GM19239 (cell line): ENCODE measurements around the gene RPL39L.
A peak's percentile ranks its signal among the peaks of the same experiment; 100 is the strongest.
"Not testable (repeated sequence)": the region's sequence is repeated elsewhere in the genome, so short reads cannot be mapped to it uniquely, and the experiment has no call there.

Experiments
- DNase-seq: peaks from one replicate; pipeline ENCODE4 v3.0.0; 2011; ENCODE audit warnings: low spot score; ENCODE audit not compliant: insufficient read length
- FAIRE-seq: peaks from 2 replicates; lab custom pipeline; 2011; peaks lifted over from hg19 to GRCh38; lab: Jason Lieb, UNC

RPL39L gene

DNA sequence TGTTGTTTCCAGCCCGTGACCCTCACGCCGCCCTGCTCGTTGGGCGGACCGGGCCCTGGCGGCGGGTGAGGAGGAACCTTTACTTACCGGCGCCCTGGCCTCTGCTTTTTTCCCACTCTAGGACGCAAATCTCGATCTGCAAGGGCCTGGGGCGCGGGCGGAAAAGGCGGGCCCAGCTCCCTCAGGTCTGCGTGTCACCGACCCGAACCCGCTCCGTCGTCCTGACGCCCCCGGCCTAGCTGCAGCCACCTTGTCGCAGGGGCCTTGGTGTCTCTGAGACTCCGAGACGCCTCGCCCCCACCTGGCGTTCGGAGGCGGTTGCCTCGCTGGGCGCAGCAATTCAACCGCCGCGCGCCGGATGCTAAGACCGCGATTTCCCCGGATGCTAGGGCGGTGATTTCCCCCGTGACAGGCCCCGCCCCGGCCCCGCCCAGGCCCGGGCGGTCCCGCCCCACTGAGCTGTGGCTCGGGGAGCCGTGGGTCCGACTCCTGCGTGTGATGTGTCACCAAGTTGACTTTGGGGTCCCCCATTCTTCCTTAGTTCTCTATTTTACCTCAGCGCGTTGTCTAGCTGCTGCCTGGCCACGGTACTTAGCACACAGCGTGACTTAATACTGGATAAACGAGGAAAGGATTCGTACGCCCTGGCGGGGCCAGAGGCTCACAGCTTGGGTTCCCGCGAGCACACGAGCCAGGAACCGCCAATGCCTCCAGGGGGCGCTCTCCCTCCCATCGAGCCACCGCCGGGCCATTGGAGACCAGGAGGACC lies at the start of gene RPL39L:
TSS of gene RPL39L (minus strand) at position 371 of the 769 bp plus-strand sequence. CDS start 18,196 bp downstream, outside the sequence.
- DNase-seq, result peak; percentile 85
- peak; percentile 90 for FAIRE-seq

DNA sequence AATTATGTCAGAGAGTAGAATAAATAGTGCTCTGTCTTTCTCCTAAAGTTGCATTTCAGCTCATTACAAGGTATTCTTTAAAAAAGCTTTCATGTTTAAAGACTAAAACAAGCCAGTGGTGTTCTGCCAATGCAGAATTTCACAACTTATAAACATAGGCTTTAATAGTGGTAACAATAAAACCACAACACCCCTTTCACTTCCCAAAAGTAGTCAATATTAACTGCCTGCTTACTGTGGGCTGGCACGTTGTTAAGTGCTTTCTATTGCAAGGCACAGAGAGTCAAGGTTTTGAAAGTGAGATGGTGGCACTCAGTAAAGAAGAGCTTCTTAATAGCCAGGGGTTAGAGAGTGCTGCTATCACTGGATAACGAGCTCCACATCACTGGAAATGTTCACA lies 49.6 kb upstream of the RPL39L start:
- no peak for DNase-seq
- no peak for FAIRE-seq

GRCh38 chr3:187186801-187187421 lies 47.6 kb upstream of the RPL39L start:
- FAIRE-seq, result no peak

DNA sequence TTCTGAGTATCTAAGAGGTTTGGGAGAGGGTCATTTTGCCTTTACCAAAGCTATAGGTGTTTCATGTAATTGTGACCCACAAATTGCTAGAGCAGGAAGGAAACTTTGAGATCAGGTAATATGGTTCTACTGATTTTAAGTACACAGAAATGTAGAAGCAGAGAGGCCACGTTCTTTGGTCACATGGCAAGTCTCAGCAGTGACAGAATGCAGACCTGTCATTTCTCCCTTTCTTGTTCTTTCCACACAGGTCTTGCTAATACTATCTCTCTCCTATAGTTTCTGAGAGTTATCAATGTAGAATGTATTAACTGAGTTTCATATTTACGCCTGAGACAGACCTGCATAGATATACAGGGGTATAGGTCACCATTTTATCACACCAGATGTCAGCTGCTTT lies 47.1 kb upstream of the RPL39L start:
- FAIRE-seq, result no peak

More at GRCh38 chr3:187186801-187187421, 47.6 kb upstream of the RPL39L start:
- DNase-seq, result no peak

GRCh38 chr3:187185759-187186158 lies 46.5 kb upstream of the RPL39L start:
- DNase-seq (no peak), FAIRE-seq (no peak)

More for the DNA sequence above, 47.1 kb upstream of the RPL39L start:
- DNase-seq, result no peak

GRCh38 chr3:187183903-187184302 lies 44.6 kb upstream of the RPL39L start:
- DNase-seq (no peak), FAIRE-seq (no peak)

GRCh38 chr3:187183210-187183862 lies 44.0 kb upstream of the RPL39L start:
- DNase-seq, result no peak
- no peak for FAIRE-seq

- FAIRE-seq, result no peak
Observed at GRCh38 chr3:187181454-187182170, 42.3 kb upstream of the RPL39L start.

GRCh38 chr3:187172929-187173328 lies 33.6 kb upstream of the RPL39L start:
- FAIRE-seq, result no peak
- no peak for DNase-seq

More at GRCh38 chr3:187181454-187182170, 42.3 kb upstream of the RPL39L start:
- no peak for DNase-seq

- not testable (repeated sequence) for DNase-seq, FAIRE-seq
Observed at GRCh38 chr3:187170911-187171310, 31.6 kb upstream of the RPL39L start.

DNA sequence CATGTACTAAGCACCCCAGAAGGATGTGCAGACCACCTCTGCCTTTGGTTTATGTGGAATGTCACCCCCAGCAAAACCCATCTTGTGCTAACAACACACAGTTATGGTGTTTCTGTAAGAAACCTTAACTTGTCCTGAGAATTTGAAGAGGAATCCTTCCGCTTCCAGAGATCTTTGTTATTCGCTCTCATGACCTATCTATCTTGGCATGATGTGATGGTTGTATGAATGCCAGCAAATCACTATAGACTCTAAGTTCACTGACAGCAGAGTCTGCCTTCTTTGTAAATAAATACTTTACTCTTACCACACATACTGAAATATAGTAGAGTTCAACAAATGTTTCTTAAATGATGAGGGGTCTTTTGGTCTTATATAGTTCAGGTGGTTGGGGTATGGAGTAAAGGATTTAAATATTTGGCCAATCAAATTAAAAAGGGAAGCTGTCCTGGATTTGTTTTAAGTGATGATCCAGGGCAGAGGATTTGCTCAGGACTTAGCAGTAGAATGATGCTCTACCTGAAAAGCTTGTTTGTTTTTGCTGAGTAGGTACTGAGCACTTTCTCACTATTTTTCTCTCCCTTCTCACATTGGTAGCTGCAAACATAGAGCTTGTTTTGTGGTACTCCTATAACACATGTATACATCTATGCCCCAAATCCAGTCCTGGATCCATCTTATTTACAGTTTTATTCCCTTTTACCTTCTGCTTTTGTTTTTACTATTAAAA lies 30.1 kb upstream of the RPL39L start:
- FAIRE-seq (no peak), DNase-seq (no peak)

DNA sequence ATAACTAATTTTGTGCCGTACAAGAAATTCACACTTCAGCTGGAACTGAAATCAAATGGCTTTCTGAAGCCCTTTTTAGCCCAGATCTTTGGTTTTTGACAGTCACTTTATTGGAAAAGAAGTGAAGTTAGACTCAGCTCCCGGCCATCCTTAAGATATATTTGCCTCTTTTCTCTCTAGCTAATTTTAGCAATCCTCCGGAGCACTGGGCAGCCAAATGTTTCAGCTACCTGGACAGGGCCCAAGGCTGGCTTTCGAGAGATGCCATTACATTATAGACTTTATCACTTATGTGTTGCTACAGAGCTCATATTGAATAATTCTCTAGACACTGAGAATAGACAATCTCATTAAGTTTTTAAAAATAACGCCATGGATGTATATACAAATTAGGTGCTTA lies 28.5 kb upstream of the RPL39L start:
- FAIRE-seq, result no peak
- no peak for DNase-seq

GRCh38 chr3:187166750-187167149 lies 27.5 kb upstream of the RPL39L start:
- FAIRE-seq (no peak), DNase-seq (no peak)

- DNase-seq, result no peak
- FAIRE-seq, result peak; percentile 65
Observed at GRCh38 chr3:187165144-187165543, 25.8 kb upstream of the RPL39L start.

DNA sequence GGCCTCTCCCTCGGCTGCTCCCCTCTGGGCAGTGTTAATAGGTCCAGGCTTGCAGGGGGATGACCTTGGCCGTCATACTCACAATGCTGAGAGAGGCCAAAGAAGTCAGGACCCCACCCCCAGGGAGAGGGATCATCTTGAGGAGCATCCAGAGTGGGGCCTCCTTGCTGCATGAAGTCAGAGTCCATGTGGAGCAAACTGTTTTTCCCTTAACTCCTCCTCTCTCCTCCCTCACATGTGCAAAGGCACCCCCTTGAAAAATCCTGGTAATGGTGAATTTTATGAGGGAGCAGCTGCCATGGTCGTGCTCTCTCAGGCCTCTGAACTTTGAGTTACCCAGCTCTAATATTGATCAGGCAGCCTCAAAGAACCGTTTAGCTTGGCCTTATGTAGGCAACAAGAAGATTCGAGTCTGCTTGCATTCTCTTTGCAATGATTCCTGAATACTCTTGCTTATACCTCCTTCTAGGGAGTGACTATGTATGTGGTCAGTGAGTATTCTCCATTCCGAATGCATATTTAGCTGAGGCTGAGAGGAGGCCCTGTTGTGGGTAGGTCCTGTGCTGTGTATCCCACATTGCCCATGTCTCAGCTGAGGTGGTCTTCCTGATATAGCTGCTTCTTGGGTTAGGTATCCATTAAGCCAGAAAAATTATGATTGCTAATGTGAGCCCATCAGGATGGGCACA lies 23.1 kb upstream of the RPL39L start:
- DNase-seq (no peak), FAIRE-seq (no peak)

- DNase-seq (no peak), FAIRE-seq (no peak)
Observed at GRCh38 chr3:187161556-187161955, 22.3 kb upstream of the RPL39L start.

DNA sequence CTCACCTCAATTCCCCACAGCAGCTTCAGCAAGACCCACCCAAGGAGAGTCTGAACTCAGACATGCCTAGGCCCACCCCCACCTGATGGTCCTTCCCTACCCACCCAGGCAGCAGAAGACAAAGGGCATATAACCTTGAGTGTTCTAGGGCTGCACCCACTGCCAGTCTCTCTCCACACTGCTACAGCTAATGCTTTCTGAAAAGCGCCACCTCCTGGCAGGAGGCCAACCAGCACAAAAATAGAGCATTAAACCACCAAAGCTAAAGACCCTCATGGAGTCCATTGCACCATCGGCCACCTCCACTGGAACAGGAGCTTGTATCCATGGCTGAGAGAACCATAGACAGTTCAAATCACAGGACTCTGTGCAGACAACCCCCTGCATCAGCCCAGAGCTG lies 11.3 kb upstream of the RPL39L start:
- FAIRE-seq (peak; percentile 40), DNase-seq (no peak)

DNA sequence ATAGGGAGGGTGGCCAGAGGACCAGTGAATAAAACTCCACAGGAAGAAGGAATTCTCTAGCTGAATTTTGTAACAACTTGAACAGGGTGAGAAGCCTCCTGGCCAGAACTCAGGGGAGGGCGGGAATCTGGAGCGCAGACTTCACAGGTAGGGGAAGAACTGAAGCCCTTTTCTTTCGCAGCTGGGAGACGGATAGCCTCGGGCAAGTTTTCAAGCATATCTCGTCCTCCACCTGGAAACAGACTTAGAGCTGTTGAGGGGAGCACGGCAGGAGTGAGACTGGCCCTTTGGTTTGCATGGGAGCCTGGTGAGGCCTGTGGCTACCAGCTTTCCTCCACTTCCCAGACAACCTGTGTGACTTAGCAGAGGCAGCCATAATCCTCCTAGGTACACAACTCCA lies 10.9 kb upstream of the RPL39L start:
- DNase-seq (no peak), FAIRE-seq (no peak)

DNA sequence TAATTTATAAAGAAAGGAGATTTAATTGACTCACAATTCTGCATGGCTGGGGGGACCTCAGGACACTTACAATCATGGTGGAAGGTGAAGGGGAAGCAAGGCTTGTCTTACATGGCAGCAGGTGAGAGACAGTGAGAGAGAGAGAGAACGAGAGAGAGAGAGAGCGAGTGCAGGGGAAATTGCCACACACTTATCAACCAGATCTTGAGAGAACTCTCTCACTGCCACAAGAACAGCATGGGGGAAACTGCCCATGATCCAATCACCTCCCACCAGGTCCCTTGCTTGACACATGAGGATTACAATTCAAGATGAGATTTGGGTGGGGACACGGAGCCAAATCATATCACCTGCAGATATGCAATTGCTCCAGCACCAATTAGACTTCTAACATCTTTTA lies 7.1 kb upstream of the RPL39L start:
- FAIRE-seq (no peak), DNase-seq (no peak)
